Gastroesophageal sphincter (tissue), 4 donors: ENCODE data around the gene ITCH. TPM values are rescaled to one million over a fixed set of nuclear protein-coding genes. Genes with fewer than 3 reads are reported as not detected.
A peak's percentile ranks its signal among the peaks of the same experiment; 100 is the strongest.
"Not testable (repeated sequence)": the region's sequence is repeated elsewhere in the genome, so short reads cannot be mapped to it uniquely, and the experiment has no call there.

ENCODE experiments used
- ATAC-seq: fragments of 150-250 bp; one replicate; pipeline ENCODE4 v1.9.1; 2016; ENCODE audit warnings: mild to moderate bottlenecking, moderate library complexity
- H3K27ac ChIP-seq, 4 donors: fragments of 200-600 bp; sonication (generic) in 3 of 4; 1 replicate in 3 of 4; 2 replicates in 1 of 4; pipeline ENCODE4 v1.5.1; 2016 to 2019
- H3K27me3 ChIP-seq: fragments of 200-600 bp; sonication (generic); one replicate; pipeline ENCODE4 v1.5.1; 2019
- H3K36me3 ChIP-seq, 2 donors: fragments of 200-600 bp; sonication (generic); one replicate each; pipeline ENCODE4 v1.5.1; 2019; ENCODE audit warnings: control low read depth in 1 of 2
- H3K4me1 ChIP-seq, 3 donors: fragments of 200-600 bp; sonication (generic); 1 replicate in 2 of 3; 2 replicates in 1 of 3; pipeline ENCODE4 v1.5.1; 2016 to 2019; ENCODE audit warnings: control low read depth in 2 of 3
- H3K4me3 ChIP-seq, 2 donors: fragments of 200-600 bp; sonication (generic); one replicate each; pipeline ENCODE4 v1.5.1; 2019; ENCODE audit warnings: mild to moderate bottlenecking in 1 of 2, moderate library complexity in 1 of 2
- H3K9me3 ChIP-seq, 3 donors: fragments of 200-600 bp; sonication (generic); one replicate each; pipeline ENCODE4 v1.5.1; 2017 to 2019; ENCODE audit warnings: control low read depth in 2 of 3
- EP300 ChIP-seq: sonication (generic); formaldehyde crosslinking; IDR thresholded peaks from one replicate; pipeline ENCODE4 v1.6.1; 2017; ENCODE audit warnings: antibody characterized with exemption, mild to moderate bottlenecking
- POLR2A ChIP-seq, 2 donors: fragments of 450-650 bp; IDR thresholded peaks; one replicate each; pipeline ENCODE4 v1.6.1; 2017; ENCODE audit warnings: antibody characterized with exemption in 2 of 2, mild to moderate bottlenecking in 2 of 2, moderate library complexity in 1 of 2
- POLR2AphosphoS5 ChIP-seq: sonication (generic); formaldehyde crosslinking; IDR thresholded peaks from one replicate; pipeline ENCODE4 v1.6.1; 2017; ENCODE audit warnings: antibody characterized with exemption
- WGBS, 2 donors: methylation state at CpG; one replicate each; pipeline ENCODE4 v1.1.5; 2018; ENCODE audit warnings: low coverage in 1 of 2; 5-methylcytosine and 5-hydroxymethylcytosine counted together
- total RNA-seq, 4 donors: library from RNA; depleted of rRNA; stranded (reverse); fragments of >200 nt; gene quantifications; one replicate each; pipeline ENCODE4 v1.1.0, GENCODE V29; 2016
- TF ChIP-seq, protein P1 (sequence below), 4 experiments: fragments of 200-600 bp in 2 of 4; fragments of 450-650 bp in 2 of 4; sonication (generic) in 1 of 4; IDR thresholded peaks; one replicate each; pipeline ENCODE4 v1.5.1; 2017 to 2019; ENCODE audit warnings: antibody characterized with exemption in 4 of 4, mild to moderate bottlenecking in 2 of 4, moderate library complexity in 2 of 4

Gene ITCH
- total RNA-seq, 4 donors from 2014 or later = 59.5 to 75.5 (median 65.1) TPM

DNA sequence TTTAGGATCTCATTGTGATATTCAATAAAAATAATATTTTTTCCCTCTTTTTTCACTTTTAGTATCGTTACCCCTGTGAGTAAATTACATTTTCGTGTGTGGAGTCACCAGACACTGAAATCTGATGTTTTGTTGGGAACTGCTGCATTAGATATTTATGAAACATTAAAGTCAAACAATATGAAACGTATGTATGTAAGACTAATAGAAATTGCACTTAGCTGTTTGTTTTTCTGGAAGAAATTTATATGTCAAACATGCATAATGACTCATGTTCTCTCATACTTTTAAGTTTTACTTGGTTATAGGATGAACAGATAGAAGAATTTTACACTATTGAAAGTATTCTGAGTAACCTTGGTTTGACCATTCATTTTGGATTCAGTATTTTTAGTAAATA is 49.4 kb downstream of the ITCH start:
- WGBS, 2 donors = 66 to 86% methylated on average over 3 of the region's 3 CpGs
- H3K4me3 ChIP-seq = no peak overlapping the region
- H3K27ac ChIP-seq = no peak overlapping the region
- H3K27me3 ChIP-seq = no peaks in the 10 kb centered on the region
- ATAC-seq = no peak
- H3K4me1 ChIP-seq = peaks cover 0 to 18% (median 0%) of the 10 kb centered on the region in 3 donors
- TF ChIP-seq POLR2A (IDR thresholded peaks at IDR 0.05) (no peak), POLR2AphosphoS5 (no peak), EP300 (no peak)
- TF ChIP-seq, protein P1, sequence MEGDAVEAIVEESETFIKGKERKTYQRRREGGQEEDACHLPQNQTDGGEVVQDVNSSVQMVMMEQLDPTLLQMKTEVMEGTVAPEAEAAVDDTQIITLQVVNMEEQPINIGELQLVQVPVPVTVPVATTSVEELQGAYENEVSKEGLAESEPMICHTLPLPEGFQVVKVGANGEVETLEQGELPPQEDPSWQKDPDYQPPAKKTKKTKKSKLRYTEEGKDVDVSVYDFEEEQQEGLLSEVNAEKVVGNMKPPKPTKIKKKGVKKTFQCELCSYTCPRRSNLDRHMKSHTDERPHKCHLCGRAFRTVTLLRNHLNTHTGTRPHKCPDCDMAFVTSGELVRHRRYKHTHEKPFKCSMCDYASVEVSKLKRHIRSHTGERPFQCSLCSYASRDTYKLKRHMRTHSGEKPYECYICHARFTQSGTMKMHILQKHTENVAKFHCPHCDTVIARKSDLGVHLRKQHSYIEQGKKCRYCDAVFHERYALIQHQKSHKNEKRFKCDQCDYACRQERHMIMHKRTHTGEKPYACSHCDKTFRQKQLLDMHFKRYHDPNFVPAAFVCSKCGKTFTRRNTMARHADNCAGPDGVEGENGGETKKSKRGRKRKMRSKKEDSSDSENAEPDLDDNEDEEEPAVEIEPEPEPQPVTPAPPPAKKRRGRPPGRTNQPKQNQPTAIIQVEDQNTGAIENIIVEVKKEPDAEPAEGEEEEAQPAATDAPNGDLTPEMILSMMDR (IDR thresholded peaks at IDR 0.05) = no peak
- no peaks in the 10 kb centered on the region for H3K9me3 ChIP-seq
- peaks cover 0 to 81% of the 10 kb centered on the region in 2 donors for H3K36me3 ChIP-seq

- not testable (repeated sequence) for H3K4me3 ChIP-seq, H3K27ac ChIP-seq, H3K9me3 ChIP-seq, ATAC-seq, H3K27me3 ChIP-seq
- peaks cover 0 to 18% (median 0%) of the 10 kb centered on the region in 3 donors for H3K4me1 ChIP-seq
- 88 to 100% methylated on average over 1 to 4 of the region's 10 CpGs for WGBS, 2 donors
- H3K36me3 ChIP-seq = peaks cover 0 to 80% of the 10 kb centered on the region in 2 donors
Observed at GRCh38 chr20:34414525-34414924, 51.5 kb downstream of the ITCH start.

- H3K9me3 ChIP-seq = no peaks in the 10 kb centered on the region
- peaks cover 0 to 75% of the 10 kb centered on the region in 2 donors for H3K36me3 ChIP-seq
- ATAC-seq = no peak
- peak overlapping the region in 1 of 4 donors; percentile 2 for H3K27ac ChIP-seq
- H3K27me3 ChIP-seq = no peaks in the 10 kb centered on the region
- TF ChIP-seq, protein P1 (IDR thresholded peaks at IDR 0.05) = no peak
- TF ChIP-seq EP300 (no peak), POLR2AphosphoS5 (no peak), POLR2A (IDR thresholded peaks at IDR 0.05) (no peak)
- H3K4me3 ChIP-seq = no peak overlapping the region
- peaks cover 0 to 21% (median 0%) of the 10 kb centered on the region in 3 donors for H3K4me1 ChIP-seq
- 67 to 68% methylated on average over 1 to 3 of the region's 3 CpGs for WGBS, 2 donors
Observed at GRCh38 chr20:34415079-34415478, 52.0 kb downstream of the ITCH start.

DNA sequence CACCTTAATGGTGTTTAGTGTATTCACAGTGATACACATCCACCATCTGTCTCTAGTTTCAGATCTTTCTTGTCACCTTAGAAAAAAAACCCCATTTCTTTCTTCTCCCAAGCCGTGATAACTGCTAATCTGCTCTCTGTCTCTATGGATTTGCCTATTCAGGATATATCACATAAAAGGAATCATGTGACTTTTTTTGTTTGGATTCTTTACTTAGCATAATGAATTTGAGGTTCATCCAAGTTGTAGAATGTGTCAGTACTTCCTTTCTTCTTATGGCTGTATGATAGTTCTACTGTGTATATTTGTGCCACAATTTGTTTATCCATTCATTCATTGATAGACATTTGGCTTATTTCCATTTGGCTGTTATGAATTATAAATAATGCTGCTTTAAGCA is 57.1 kb downstream of the ITCH start:
- 27 to 42% methylated on average over 1 of the region's 1 CpG for WGBS, 2 donors

DNA sequence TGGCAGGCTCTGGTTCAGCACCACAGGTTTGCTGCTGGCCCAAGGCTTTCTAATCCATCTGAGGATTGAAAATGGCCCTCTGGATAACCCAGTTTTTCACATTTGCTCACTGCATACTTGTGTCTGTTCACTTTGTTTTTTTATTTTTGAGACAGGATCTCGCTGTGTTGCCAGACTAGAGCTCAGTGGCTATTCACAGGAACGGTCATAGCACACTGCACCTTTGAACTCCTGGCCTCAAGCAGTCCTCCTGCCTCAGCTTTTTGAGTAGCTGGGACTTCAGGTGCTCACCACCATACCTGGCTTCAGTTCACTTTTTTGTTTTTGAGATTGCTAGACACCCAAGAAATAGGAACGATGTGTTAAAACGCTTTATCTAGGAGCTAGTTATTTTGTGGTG is 57.9 kb downstream of the ITCH start:
- TF ChIP-seq POLR2AphosphoS5 (no peak), POLR2A (IDR thresholded peaks at IDR 0.05) (no peak), EP300 (no peak)
- TF ChIP-seq, protein P1 (IDR thresholded peaks at IDR 0.05) = no peak
- 85 to 96% methylated on average over 3 to 4 of the region's 4 CpGs for WGBS, 2 donors
- Histone ChIP-seq H3K4me3 (no peak overlapping the region), H3K27ac (no peak overlapping the region), H3K9me3 (no peaks in the 10 kb centered on the region), H3K27me3 (no peaks in the 10 kb centered on the region), H3K4me1 (peaks cover 0 to 22% (median 0%) of the 10 kb centered on the region in 3 donors), H3K36me3 (peaks cover 4 to 69% of the 10 kb centered on the region in 2 donors)
- no peak for ATAC-seq

More for the DNA sequence above, 57.1 kb downstream of the ITCH start:
- H3K4me3 ChIP-seq = no peak overlapping the region
- H3K4me1 ChIP-seq = peaks cover 0 to 22% (median 0%) of the 10 kb centered on the region in 3 donors
- no peak overlapping the region for H3K27ac ChIP-seq
- H3K9me3 ChIP-seq = no peaks in the 10 kb centered on the region
- no peaks in the 10 kb centered on the region for H3K27me3 ChIP-seq
- no peak for TF ChIP-seq EP300
- TF ChIP-seq, protein P1 (IDR thresholded peaks at IDR 0.05) = no peak
- no peak for TF ChIP-seq POLR2AphosphoS5
- TF ChIP-seq POLR2A (IDR thresholded peaks at IDR 0.05) = no peak
- peaks cover 4 to 69% of the 10 kb centered on the region in 2 donors for H3K36me3 ChIP-seq
- ATAC-seq = no peak
